HG03045 (cell line): ENCODE results near the gene TMEM163.
A peak's percentile ranks its signal among the peaks of the same experiment; 100 is the strongest.
"Not testable (repeated sequence)": the region's sequence is repeated elsewhere in the genome, so short reads cannot be mapped to it uniquely, and the experiment has no call there.

Experiments used
- ATAC-seq: cut with Tn5 transposase; IDR thresholded peaks from one replicate; pipeline ENCODE4 v1.9.1; 2021; ENCODE audit warnings: mild to moderate bottlenecking, moderate library complexity; ENCODE audit not compliant: unreplicated experiment

The TMEM163 gene

GRCh38 chr2:134623796-134624195, 95.0 kb downstream of the TMEM163 start:
- peak; percentile 93 for ATAC-seq

GRCh38 chr2:134623046-134623445, 95.8 kb downstream of the TMEM163 start:
- ATAC-seq: no peak

GRCh38 chr2:134621939-134622705, 96.7 kb downstream of the TMEM163 start:
- ATAC-seq: no peak

DNA sequence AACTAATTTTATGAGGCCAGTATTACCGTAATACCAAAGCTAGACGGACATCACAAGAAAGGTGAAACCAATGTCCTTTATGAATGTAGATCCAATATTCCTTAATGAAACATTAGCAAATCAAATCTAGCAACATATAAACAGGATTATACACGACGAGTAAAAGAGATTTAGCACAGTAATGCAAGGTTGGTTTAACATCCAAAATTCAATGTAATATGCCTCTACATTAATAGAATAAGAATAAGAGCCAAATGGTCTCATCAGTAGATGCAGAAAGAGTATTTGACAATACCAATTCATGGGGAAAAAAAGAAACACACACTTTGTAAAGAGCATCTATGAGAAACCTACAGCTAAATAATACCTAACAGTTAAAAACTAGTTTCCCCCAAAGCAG, 99.5 kb downstream of the TMEM163 start:
- ATAC-seq: no peak

DNA sequence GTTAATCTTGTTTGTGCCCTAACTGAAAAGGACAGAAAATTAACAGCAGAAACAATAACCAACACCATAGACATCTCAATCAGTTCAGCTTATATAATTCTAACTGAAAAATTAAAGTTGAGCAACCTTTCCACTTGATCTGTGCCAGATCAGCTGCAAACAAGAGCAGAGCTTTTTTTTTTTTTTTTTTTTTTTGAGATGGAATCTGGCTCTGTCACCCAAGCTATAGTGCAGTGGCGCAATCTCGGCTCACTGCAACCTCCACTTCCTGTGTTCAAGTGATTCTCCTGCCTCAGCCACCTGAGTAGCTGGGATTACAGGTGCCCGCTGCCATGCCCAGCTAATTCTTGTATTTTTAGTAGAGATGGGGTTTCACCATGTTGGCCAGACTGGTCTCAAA, 103.3 kb downstream of the TMEM163 start:
- ATAC-seq: not testable (repeated sequence)

DNA sequence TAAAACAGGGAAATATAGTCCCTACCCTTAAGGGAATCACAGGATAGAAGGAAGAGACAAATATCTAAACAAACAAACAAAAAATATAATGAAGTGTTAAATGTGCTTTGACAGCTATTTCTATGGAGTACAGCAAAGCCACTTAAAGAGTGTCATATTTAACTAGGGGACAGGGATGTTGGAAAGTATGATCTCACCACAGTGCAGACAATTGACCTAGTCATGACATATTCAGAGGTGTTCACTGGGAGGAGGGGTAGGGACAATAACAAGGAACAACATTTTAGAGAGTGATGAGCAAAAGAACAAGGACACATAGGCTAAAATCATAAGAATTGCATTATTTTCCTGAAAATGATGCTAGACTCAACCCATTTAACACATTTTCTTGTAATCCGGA, 107.5 kb downstream of the TMEM163 start:
- no peak for ATAC-seq

DNA sequence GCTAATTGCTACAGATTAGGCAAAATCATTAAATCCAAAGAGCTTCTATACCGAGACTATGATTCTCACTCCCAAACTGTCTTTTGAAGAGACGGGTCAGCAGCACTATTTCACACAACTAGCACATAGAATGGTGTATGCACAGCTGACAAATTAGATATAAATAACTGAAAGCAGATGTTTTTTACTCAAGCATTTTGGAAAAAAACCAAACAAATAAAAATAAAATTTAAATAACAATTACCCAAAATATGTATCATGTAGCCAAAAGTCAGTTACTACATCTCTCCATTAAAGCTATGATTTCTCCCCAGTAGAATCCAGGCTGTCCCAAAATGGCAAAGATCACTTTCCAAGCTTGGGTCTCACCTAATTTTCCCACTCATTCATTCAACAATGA, 107.9 kb downstream of the TMEM163 start:
- ATAC-seq: no peak

DNA sequence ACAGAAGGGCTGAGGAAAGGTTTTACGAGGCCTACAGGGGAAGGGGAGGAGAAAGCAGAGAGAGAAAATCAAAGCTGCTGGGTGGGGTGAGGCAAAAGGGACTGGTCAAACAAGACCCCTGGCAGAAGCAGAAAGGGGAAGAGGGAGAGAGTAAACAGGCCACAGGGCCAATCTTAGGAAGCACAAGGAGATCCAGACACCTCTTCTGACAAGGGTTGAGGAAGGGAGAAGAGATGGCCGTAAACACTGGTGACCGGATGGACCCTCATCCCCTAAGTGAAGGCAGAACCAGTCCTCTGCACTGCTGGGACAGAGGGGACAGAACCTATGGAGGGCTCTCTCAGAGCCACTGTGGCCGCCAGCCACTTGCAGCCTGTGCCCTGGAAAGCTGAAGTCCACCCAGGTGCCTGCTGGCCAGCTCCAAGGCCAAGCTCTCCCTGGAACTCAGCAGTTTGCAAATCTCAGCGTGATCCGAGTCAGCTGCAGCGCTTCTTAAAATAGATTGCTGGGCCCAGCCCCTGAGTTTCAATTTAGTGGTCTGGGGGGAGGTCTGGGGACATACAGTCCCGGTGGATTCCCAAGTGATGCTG, 108.8 kb downstream of the TMEM163 start:
- no peak for ATAC-seq

DNA sequence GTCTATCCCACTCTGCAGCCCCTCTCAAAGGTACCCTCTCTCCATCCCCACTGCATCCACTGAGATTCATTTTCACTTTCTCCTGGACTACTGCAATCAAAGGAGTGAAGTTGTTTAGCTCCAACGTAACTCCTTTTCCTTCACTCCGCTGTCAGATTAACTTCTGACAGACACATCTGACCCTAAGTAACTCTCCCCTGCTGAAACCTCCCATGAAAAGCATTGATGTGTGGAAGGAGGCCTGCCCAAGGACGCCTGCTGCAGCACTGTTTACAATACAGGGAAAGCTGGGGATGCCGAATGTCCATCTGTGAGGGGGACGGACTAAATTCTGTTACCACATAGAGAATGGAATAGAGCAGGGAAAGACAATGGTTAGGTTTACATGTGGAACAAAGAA, 114.8 kb downstream of the TMEM163 start:
- ATAC-seq: no peak

GRCh38 chr2:134602666-134603065, 116.1 kb downstream of the TMEM163 start:
- no peak for ATAC-seq

- no peak for ATAC-seq
Observed at GRCh38 chr2:134601264-134601663, 117.5 kb downstream of the TMEM163 start.

GRCh38 chr2:134600208-134600607, 118.6 kb downstream of the TMEM163 start:
- ATAC-seq: no peak

GRCh38 chr2:134599236-134599635, 119.6 kb downstream of the TMEM163 start:
- no peak for ATAC-seq

GRCh38 chr2:134594399-134594798, 124.4 kb downstream of the TMEM163 start:
- ATAC-seq: no peak

DNA sequence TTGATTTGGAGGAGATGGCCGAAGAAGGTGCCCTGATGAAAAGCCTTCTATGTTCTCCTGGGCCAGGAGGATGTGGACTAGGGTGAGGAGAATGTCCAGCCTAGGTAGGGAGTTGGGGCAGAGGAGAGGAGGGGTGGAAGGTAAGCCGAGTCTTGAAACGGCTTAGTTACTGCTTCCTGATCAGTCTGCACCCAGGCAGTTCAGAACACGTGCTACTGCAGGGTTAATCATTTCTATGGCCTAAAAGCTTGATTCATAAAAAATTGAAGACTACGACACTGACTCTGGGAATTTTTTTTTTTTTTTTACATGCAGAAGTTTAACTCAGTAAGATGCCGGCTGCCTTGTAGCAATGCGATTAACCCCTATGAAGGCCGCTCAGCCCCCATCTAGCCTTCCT, 125.3 kb downstream of the TMEM163 start:
- ATAC-seq: no peak

GRCh38 chr2:134592377-134592776, 126.4 kb downstream of the TMEM163 start:
- ATAC-seq: no peak

DNA sequence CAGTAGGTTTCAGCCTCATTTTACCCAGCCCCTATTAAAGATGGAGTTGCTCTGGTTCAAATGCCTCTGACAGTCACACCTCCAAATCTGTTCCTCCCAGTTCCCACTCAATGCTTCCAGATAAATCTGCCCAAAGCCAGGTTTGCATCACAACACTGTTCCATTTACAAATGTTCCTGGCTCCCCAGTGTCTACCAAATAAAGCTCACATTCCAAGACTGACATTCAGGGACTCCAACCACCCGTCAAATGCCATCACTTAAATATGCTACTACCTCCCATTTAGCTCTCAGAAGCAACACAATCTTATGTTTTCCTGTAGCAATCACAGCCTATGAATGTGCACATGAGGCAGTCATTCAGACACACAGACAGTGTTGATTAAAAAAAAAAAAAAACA, 127.3 kb downstream of the TMEM163 start:
- no peak for ATAC-seq

GRCh38 chr2:134590679-134591078, 128.1 kb downstream of the TMEM163 start:
- no peak for ATAC-seq

DNA sequence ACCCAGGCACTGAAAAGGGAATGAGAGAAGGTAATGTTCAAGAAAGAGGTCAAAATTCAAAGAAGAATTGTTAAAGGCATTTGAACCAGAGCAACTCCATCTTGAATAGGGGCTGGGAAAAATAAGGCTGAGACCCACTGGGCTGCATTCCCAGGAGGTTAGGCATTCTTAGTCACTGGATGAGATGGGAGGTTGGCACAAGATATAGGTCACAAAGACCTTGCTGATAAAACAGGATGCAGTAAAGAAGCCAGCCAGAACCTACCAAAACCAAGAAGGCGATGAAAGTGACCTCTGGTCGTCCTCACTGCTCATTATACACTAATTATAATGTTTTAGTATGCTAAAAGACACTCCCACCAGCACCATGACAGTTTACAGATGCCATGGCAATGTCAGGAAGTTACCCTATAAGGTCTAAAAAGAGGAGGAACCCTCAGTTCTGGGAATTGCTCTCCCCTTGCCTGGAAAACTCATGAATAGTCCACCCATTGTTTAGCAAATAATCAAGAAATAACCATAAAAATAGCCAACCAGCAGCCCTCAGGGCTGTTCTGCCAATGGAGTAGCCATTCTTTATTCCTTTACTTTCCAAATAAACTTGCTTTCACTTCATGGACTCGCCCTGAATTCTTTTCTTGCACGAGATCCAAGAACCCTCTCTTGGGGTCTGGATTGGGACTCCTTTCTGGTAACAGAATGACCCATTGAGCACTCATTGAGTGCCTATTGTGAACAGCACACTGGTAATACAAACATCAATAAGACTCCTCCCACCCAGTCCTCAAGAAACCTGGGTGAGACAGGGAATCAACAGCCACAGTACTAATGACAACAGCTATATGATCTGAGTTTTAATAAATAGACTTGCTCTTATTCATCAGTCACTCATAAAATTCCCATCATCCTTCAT, 129.4 kb downstream of the TMEM163 start:
- ATAC-seq: not testable (repeated sequence)

- no peak for ATAC-seq
Observed at GRCh38 chr2:134588556-134588955, 130.2 kb downstream of the TMEM163 start.

DNA sequence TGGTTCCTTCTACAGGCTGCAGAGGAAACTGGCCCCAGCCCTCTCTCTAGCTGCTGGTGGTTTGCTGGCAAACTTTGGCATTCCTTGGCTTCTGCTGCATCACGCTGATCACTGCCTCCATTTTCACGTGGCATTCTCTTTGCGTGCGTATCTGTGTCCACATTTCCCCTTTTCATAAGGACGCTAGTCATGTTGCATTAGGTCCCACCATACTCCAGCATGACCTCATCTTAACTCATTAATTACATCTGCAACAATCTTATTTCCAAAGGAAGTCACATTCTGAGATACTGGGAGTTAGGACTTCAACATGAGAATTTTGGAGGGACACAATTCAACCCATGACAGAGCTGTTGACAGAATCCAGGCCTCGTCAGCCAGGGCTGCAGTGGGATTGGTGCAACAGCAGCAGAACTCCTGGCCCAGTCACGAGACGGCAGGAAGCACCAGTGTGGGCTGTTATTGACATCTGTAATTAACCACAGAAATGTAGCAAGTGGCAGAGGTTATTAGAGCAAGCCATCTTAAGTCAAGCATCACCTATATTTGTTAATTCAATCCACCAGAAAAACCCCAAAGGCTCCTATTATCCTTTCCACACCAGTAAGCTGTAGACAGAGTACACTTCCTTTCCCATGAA, 132.4 kb downstream of the TMEM163 start:
- no peak for ATAC-seq
